GM12878 (cell line): ENCODE data around the gene AGTPBP1. TPM values are rescaled to one million over a fixed set of nuclear protein-coding genes. Genes with fewer than 3 reads are reported as not detected.

ENCODE experiments used
- ATAC-seq: fragments of 200-7000 bp; cut with Tn5 transposase; 3 replicates; pipeline ENCODE4 v1.9.1; 2020; ENCODE audit warnings: mild to moderate bottlenecking, moderate library complexity
- BruUV-seq: library from RNA; stranded (reverse); fragments of 400-500 nt; replicated peaks from 2 replicates; lab custom pipeline; 2021; lab: Mats Ljungman, UMichigan
- CTCF ChIA-PET: fragments of 300-600 bp; sonication (Branson Sonifier 250); formaldehyde crosslinking; extraction: SDS; loops from one replicate; lab custom pipeline; 2021; ENCODE audit warnings: inconsistent platforms; lab: Yijun Ruan, JAX
- POLR2A ChIA-PET: fragments of 350-600 bp; formaldehyde crosslinking; extraction: SDS; loops from one replicate; lab custom pipeline; 2021; ENCODE audit warnings: inconsistent platforms; lab: Charles Lee
- RAD21 ChIA-PET: fragments of 300-600 bp; sonication (Branson Sonifier 250); formaldehyde crosslinking; loops from one replicate; lab custom pipeline; 2023; ENCODE audit warnings: antibody characterized with exemption; ENCODE audit not compliant: unreplicated experiment; lab: Charles Lee
- SMC1A ChIA-PET: fragments of 300-600 bp; sonication (Branson Sonifier 250); formaldehyde crosslinking; loops from one replicate; lab custom pipeline; 2023; ENCODE audit not compliant: unreplicated experiment, uncharacterized antibody; lab: Charles Lee
- DNase-seq: peaks from one replicate; pipeline ENCODE4 v3.0.0-alpha.2; 2011; ENCODE audit warnings: low read depth, low spot score
- FAIRE-seq: peaks from 3 replicates; lab custom pipeline; 2011; peaks lifted over from hg19 to GRCh38; lab: Jason Lieb, UNC
- H2AFZ ChIP-seq: 2 replicates; pipeline ENCODE4 v1.6.0; 2011; ENCODE audit warnings: low read depth, low read length, control low read depth; ENCODE audit not compliant: control insufficient read depth
- H3K27ac ChIP-seq: 2 replicates; pipeline ENCODE4 v1.5.1; 2011; ENCODE audit warnings: control low read depth; ENCODE audit not compliant: control insufficient read depth, insufficient read depth
- H3K27me3 ChIP-seq, 2 experiments: replicated peaks in 1 of 2; 2 replicates each; pipeline versions ENCODE4 v1.6.0 to v1.6.1; 2011; ENCODE audit warnings: low read length in 1 of 2; ENCODE audit not compliant: control insufficient read depth in 2 of 2, insufficient read depth in 2 of 2
- H3K36me3 ChIP-seq, 2 experiments: 2 replicates each; pipeline ENCODE4 v1.5.1; 2011; ENCODE audit warnings: low read length in 1 of 2; ENCODE audit not compliant: control insufficient read depth in 2 of 2, insufficient read depth in 2 of 2
- H3K4me1 ChIP-seq: 2 replicates; pipeline ENCODE4 v1.6.1; 2011; ENCODE audit warnings: mild to moderate bottlenecking, low read length, moderate library complexity, mixed read lengths; ENCODE audit not compliant: control insufficient read depth, insufficient read depth
- H3K4me2 ChIP-seq: 2 replicates; pipeline ENCODE4 v1.6.0; 2011; ENCODE audit warnings: control low read depth; ENCODE audit not compliant: control insufficient read depth, insufficient read depth
- H3K4me3 ChIP-seq: fragments of 200-600 bp; sonication (generic); 2 replicates; pipeline ENCODE4 v1.5.1; 2016
- H3K79me2 ChIP-seq: 2 replicates; pipeline ENCODE4 v1.6.0; 2011; ENCODE audit warnings: low read length; ENCODE audit not compliant: control insufficient read depth, insufficient read depth
- H3K9ac ChIP-seq: 2 replicates; pipeline ENCODE4 v1.8.0; 2011; ENCODE audit warnings: low read length, control low read depth, mixed read lengths; ENCODE audit not compliant: control insufficient read depth, insufficient read depth
- H3K9me3 ChIP-seq: replicated peaks from 3 replicates; pipeline ENCODE4 v1.5.1; 2011; ENCODE audit warnings: mild to moderate bottlenecking, low read length; ENCODE audit not compliant: control insufficient read depth, insufficient read depth
- H4K20me1 ChIP-seq: 2 replicates; pipeline ENCODE4 v1.6.0; 2011; ENCODE audit not compliant: control insufficient read depth, insufficient read depth
- ASH2L ChIP-seq: fragments of 300-600, 200-600 bp; sonication (generic); IDR thresholded peaks from 2 replicates; pipeline ENCODE4 v1.6.1; 2017; ENCODE audit warnings: low read depth, mild to moderate bottlenecking, borderline replicate concordance
- BRCA1 ChIP-seq: IDR thresholded peaks from 2 replicates; pipeline ENCODE4 v1.6.1; 2011; ENCODE audit warnings: low read depth, low read length, improper control_type of control experiment
- EGR1 ChIP-seq, 2 experiments: IDR thresholded peaks; 1 replicate in 1 of 2; 2 replicates in 1 of 2; pipeline ENCODE4 v1.6.1; 2011 to 2012; ENCODE audit warnings: low read depth in 2 of 2, low read length in 2 of 2, borderline replicate concordance in 1 of 2, mild to moderate bottlenecking in 1 of 2, moderate library complexity in 1 of 2
- ETV6 ChIP-seq, 2 experiments: fragments of 450-650 bp in 1 of 2; IDR thresholded peaks in 1 of 2; conservative IDR thresholded peaks in 1 of 2; 2 replicates each; pipeline ENCODE4 v1.6.1; 2014; ENCODE audit warnings: antibody characterized with exemption in 1 of 2, borderline replicate concordance in 1 of 2, low read depth in 1 of 2, mild to moderate bottlenecking in 1 of 2, moderate library complexity in 1 of 2
- FOXM1 ChIP-seq: IDR thresholded peaks from 2 replicates; pipeline ENCODE4 v1.6.1; 2012; ENCODE audit warnings: low read depth, mild to moderate bottlenecking, inconsistent platforms, low read length, moderate library complexity
- HDAC6 ChIP-seq: fragments of 200-600 bp; sonication (generic); IDR thresholded peaks from one replicate; pipeline ENCODE4 v1.8.0; 2017; ENCODE audit warnings: antibody characterized with exemption; ENCODE audit not compliant: unreplicated experiment
- MTA3 ChIP-seq: IDR thresholded peaks from 2 replicates; pipeline ENCODE4 v1.6.1; 2012; ENCODE audit warnings: low read length, inconsistent platforms, borderline replicate concordance
- NR2C2 ChIP-seq: IDR thresholded peaks from 2 replicates; pipeline ENCODE4 v1.6.1; 2011; ENCODE audit warnings: borderline replicate concordance, low read depth; ENCODE audit not compliant: control insufficient read depth, insufficient read length
- PAX8 ChIP-seq: fragments of 450-650 bp; IDR thresholded peaks from 2 replicates; pipeline ENCODE4 v1.6.1; 2017; ENCODE audit warnings: mild to moderate bottlenecking, moderate library complexity
- POLR2AphosphoS5 ChIP-seq: IDR thresholded peaks from 2 replicates; pipeline ENCODE4 v1.6.1; 2011; ENCODE audit warnings: mild to moderate bottlenecking, low read length, inconsistent platforms
- RBBP5 ChIP-seq: fragments of 200-600 bp; sonication (generic); conservative IDR thresholded peaks from 2 replicates; pipeline ENCODE4 v1.6.1; 2016
- RFX5 ChIP-seq: IDR thresholded peaks from 2 replicates; pipeline ENCODE4 v1.6.1; 2011; ENCODE audit warnings: low read depth, low read length, improper control_type of control experiment
- SREBF2 ChIP-seq: IDR thresholded peaks from 2 replicates; pipeline ENCODE4 v1.6.1; 2012; ENCODE audit warnings: mild to moderate bottlenecking, low read length
- WGBS: methylation state at CpG from one replicate; pipeline ENCODE4 v1.1.6; 2016; ENCODE audit warnings: low lambda C conversion rate; ENCODE audit not compliant: insufficient replicate concordance, insufficient coverage; ENCODE audit errors: missing lambda C conversion rate; 5-methylcytosine and 5-hydroxymethylcytosine counted together
- in situ Hi-C: fragments of 300-500 bp; cut with MboI; formaldehyde crosslinking; loops from 9 replicates; pipeline ENCODE4 v1.14.3; 2018; ENCODE audit warnings: mixed read lengths
- intact Hi-C: fragments of 100-400 bp; cut with micrococcal nuclease; formaldehyde crosslinking; loops from one replicate; pipeline ENCODE4 v1.14.2; 2022; ENCODE audit not compliant: unreplicated experiment
- polyA plus RNA-seq, 11 experiments: library from polyadenylated mRNA; depleted of rRNA in 4 of 11; unstranded in 6 of 11; stranded (reverse) in 5 of 11; fragments of >200 nt; fragmentation: Nextera tagmentation in 4 of 11; fragmentation: Illumina TruSeq in 1 of 11; extraction: Ambion mirVana in 4 of 11; extraction: Trizol in 1 of 11; gene quantifications; 1 replicate in 1 of 11; 2 replicates in 10 of 11; pipeline versions ENCODE4 v1.2.1 to v1.2.3, GENCODE V29; 2011 to 2016; ENCODE audit warnings: inconsistent platforms in 2 of 11, missing spikeins in 2 of 11, low read depth in 1 of 11
- total RNA-seq, 4 experiments: library from RNA; depleted of rRNA in 3 of 4; stranded (reverse); fragments of >200 nt in 3 of 4; fragmentation: Illumina TruSeq in 1 of 4; extraction: Trizol in 1 of 4; gene quantifications; 2 replicates each; pipeline versions ENCODE4 v1.2.1 to v1.2.3, GENCODE V29; 2013 to 2021
- TF ChIP-seq, protein P1 (sequence below): fragments of 450-650 bp; IDR thresholded peaks from 2 replicates; pipeline ENCODE4 v1.6.1; 2018; ENCODE audit warnings: mild to moderate bottlenecking, low read depth, moderate library complexity; ENCODE audit not compliant: partially characterized antibody

The AGTPBP1 gene
- total and polyA plus RNA-seq, 10 of the 15 experiments (the other 5 are each of a cell fraction or from before 2014, with no cell fraction given) = 6.1 to 35.2 (median 20.0) TPM

DNA sequence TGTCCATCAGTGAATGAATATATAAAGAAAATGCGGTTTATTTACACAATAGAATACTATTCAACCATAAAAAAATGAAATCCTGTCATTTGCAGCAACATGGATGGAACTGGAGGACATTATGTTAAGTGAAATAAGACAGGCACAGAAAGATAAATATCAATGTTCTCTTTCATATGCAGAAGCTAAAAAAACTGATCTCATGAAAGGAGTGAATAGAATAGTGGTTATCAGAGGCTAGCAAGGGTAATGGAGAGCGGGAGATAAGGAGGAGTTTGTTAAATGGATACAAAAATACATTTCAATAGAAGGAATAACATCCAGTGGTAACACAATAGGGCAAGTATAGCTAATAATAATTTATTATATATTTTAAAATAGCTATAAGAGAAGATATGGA is 65.0 kb downstream of the AGTPBP1 start:
- no peak for ATAC-seq
- ChIA-PET SMC1A (interaction anchor here (0.7 to 1.6 kb wide), 4 partner anchors 8 to 54 kb away, joined by 3 to 4 read pairs (median 4); no protein-coding TSS in a partner anchor), POLR2A (no interaction called here), RAD21 (no interaction called here), CTCF (interaction anchor here (0.7 to 1.6 kb wide), 5 partner anchors 9 to 1279 kb away, joined by 3 to 4 read pairs (median 3); no protein-coding TSS in a partner anchor)
- no peak for FAIRE-seq
- H3K9ac ChIP-seq = no peak overlapping the region
- H3K79me2 ChIP-seq = no peaks in the 10 kb centered on the region
- no peak overlapping the region for H3K4me3 ChIP-seq
- no peak for DNase-seq
- WGBS = 100% methylated on average over 2 of the region's 2 CpGs
- TF ChIP-seq, protein P1, sequence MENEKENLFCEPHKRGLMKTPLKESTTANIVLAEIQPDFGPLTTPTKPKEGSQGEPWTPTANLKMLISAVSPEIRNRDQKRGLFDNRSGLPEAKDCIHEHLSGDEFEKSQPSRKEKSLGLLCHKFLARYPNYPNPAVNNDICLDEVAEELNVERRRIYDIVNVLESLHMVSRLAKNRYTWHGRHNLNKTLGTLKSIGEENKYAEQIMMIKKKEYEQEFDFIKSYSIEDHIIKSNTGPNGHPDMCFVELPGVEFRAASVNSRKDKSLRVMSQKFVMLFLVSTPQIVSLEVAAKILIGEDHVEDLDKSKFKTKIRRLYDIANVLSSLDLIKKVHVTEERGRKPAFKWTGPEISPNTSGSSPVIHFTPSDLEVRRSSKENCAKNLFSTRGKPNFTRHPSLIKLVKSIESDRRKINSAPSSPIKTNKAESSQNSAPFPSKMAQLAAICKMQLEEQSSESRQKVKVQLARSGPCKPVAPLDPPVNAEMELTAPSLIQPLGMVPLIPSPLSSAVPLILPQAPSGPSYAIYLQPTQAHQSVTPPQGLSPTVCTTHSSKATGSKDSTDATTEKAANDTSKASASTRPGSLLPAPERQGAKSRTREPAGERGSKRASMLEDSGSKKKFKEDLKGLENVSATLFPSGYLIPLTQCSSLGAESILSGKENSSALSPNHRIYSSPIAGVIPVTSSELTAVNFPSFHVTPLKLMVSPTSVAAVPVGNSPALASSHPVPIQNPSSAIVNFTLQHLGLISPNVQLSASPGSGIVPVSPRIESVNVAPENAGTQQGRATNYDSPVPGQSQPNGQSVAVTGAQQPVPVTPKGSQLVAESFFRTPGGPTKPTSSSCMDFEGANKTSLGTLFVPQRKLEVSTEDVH = no peak
- TF ChIP-seq RBBP5 (no peak), PAX8 (no peak), FOXM1 (no peak), BRCA1 (no peak), RFX5 (no peak), HDAC6 (no peak), EGR1 (IDR thresholded peaks at IDR 0.05; ENCODE audit: borderline replicate concordance in 1 of 2, low read depth in 2 of 2, low read length in 2 of 2) (no peak), ETV6 (conservative IDR thresholded peaks at IDR 0.05 in 1 of 2, IDR thresholded peaks at IDR 0.05 in 1 of 2; ENCODE audit: borderline replicate concordance in 1 of 2, low read depth in 1 of 2) (no peak), POLR2AphosphoS5 (no peak), MTA3 (no peak), SREBF2 (no peak), NR2C2 (no peak), ASH2L (no peak)
- H3K4me2 ChIP-seq = no peak overlapping the region
- H3K27me3 ChIP-seq = no peaks in the 10 kb centered on the region
- H3K36me3 ChIP-seq = no peaks in the 10 kb centered on the region; a peak in 1 of 4 replicates
- no peaks in the 10 kb centered on the region for H4K20me1 ChIP-seq
- no peak overlapping the region for H3K27ac ChIP-seq
- no peak overlapping the region for H2AFZ ChIP-seq
- in situ Hi-C loops = no loop called here
- H3K4me1 ChIP-seq = no peaks in the 10 kb centered on the region
- intact Hi-C loops = no loop called here
- no peaks in the 10 kb centered on the region for H3K9me3 ChIP-seq
- no TSS peak for BruUV-seq
